HG03378 (cell line): ENCODE results near the gene WBP2.

ENCODE experiments used
- ATAC-seq: cut with Tn5 transposase; IDR thresholded peaks from one replicate; pipeline ENCODE4 v1.9.1; 2021; ENCODE audit warnings: mild to moderate bottlenecking, moderate library complexity; ENCODE audit not compliant: unreplicated experiment

WBP2 gene

GRCh38 chr17:75845933-75846691 lies 9.0 kb downstream of the WBP2 start:
- ATAC-seq: no peak

- ATAC-seq: peak; percentile 61
Observed at GRCh38 chr17:75845058-75845711, 9.9 kb downstream of the WBP2 start.

GRCh38 chr17:75844530-75845057 lies 10.5 kb downstream of the WBP2 start:
- ATAC-seq: no peak

- no peak for ATAC-seq
Observed at GRCh38 chr17:75843577-75844529, 11.3 kb downstream of the WBP2 start, which contains the start of gene UNC13D. Gene UNC13D, minus strand, starts transcription at chr17:75844404. Its CDS starts 67 bp downstream, at chr17:75844337.

- no peak for ATAC-seq
Observed at GRCh38 chr17:75842963-75843576, 12.1 kb downstream of the WBP2 start.

- ATAC-seq: no peak
Observed at GRCh38 chr17:75842411-75842810, 12.7 kb downstream of the WBP2 start.

GRCh38 chr17:75840799-75841164 lies 14.4 kb downstream of the WBP2 start:
- no peak for ATAC-seq

- ATAC-seq: no peak
Observed at GRCh38 chr17:75839942-75840798, 15.0 kb downstream of the WBP2 start.

- ATAC-seq: no peak
Observed at GRCh38 chr17:75838410-75838809, 16.7 kb downstream of the WBP2 start.

GRCh38 chr17:75837899-75838298 lies 17.2 kb downstream of the WBP2 start:
- no peak for ATAC-seq

- ATAC-seq: no peak
Observed at GRCh38 chr17:75836605-75837004, 18.5 kb downstream of the WBP2 start.

- ATAC-seq: no peak
Observed at GRCh38 chr17:75835654-75835987, 19.5 kb downstream of the WBP2 start.

- ATAC-seq: no peak
Observed at GRCh38 chr17:75834928-75835653, 20.0 kb downstream of the WBP2 start.

- ATAC-seq: no peak
Observed at GRCh38 chr17:75834279-75834920, 20.7 kb downstream of the WBP2 start.

- ATAC-seq: no peak
Observed at GRCh38 chr17:75832652-75833400, 22.3 kb downstream of the WBP2 start.

GRCh38 chr17:75832164-75832651 lies 22.9 kb downstream of the WBP2 start:
- no peak for ATAC-seq

- no peak for ATAC-seq
Observed at GRCh38 chr17:75831032-75831571, 24.0 kb downstream of the WBP2 start.
